Keratinocyte (primary cell): ENCODE measurements around the gene ZBTB9. TPM values are rescaled to one million over a fixed set of nuclear protein-coding genes. Genes with fewer than 3 reads are reported as not detected.

Experiments
- DNase-seq: peaks from one replicate; pipeline ENCODE4 v3.0.0-alpha.2; 2011; ENCODE audit warnings: low read depth, missing footprints, low spot score
- FAIRE-seq: peaks from 2 replicates; lab custom pipeline; 2011; peaks lifted over from hg19 to GRCh38; lab: Jason Lieb, UNC
- H2AFZ ChIP-seq: 2 replicates; pipeline ENCODE4 v1.6.0; 2012; ENCODE audit warnings: low read length, control low read depth, inconsistent platforms; ENCODE audit not compliant: control insufficient read depth
- H3K27ac ChIP-seq: 2 replicates; pipeline ENCODE4 v1.5.1; 2011; ENCODE audit warnings: low read length; ENCODE audit not compliant: control insufficient read depth, insufficient read depth
- H3K27me3 ChIP-seq: 3 replicates; pipeline ENCODE4 v1.6.0; 2011; ENCODE audit warnings: low read length; ENCODE audit not compliant: control insufficient read depth, insufficient read depth; ENCODE audit errors: extremely low read depth
- H3K36me3 ChIP-seq, 2 experiments: 2 replicates in 1 of 2; 3 replicates in 1 of 2; pipeline ENCODE4 v1.5.1; 2011; ENCODE audit warnings: low read length in 2 of 2, mild to moderate bottlenecking in 1 of 2; ENCODE audit not compliant: control insufficient read depth in 2 of 2, insufficient read depth in 2 of 2; ENCODE audit errors: extremely low read depth in 1 of 2
- H3K4me1 ChIP-seq: 3 replicates; pipeline ENCODE4 v1.5.1; 2011; ENCODE audit warnings: low read length; ENCODE audit not compliant: control insufficient read depth, insufficient read depth; ENCODE audit errors: extremely low read depth
- H3K4me2 ChIP-seq: 3 replicates; pipeline ENCODE4 v1.6.0; 2011; ENCODE audit warnings: low read depth, low read length; ENCODE audit not compliant: control insufficient read depth, insufficient read depth; ENCODE audit errors: extremely low read depth
- H3K4me3 ChIP-seq, 3 experiments: fragments of 200-600 bp in 1 of 3; sonication (generic) in 1 of 3; 2 replicates in 2 of 3; 3 replicates in 1 of 3; pipeline ENCODE4 v1.5.1; 2011 to 2016; ENCODE audit warnings: low read length in 3 of 3, mild to moderate bottlenecking in 3 of 3, control low read depth in 2 of 3, inconsistent platforms in 1 of 3, low read depth in 1 of 3, mixed read lengths in 1 of 3, mixed run types in 1 of 3, moderate library complexity in 1 of 3; ENCODE audit not compliant: control insufficient read depth in 2 of 3, insufficient read depth in 2 of 3; ENCODE audit errors: extremely low read depth in 1 of 3
- H3K79me2 ChIP-seq: 2 replicates; pipeline ENCODE4 v1.6.0; 2012; ENCODE audit warnings: low read length; ENCODE audit not compliant: control insufficient read depth, insufficient read depth
- H3K9ac ChIP-seq: 3 replicates; pipeline ENCODE4 v1.6.0; 2011; ENCODE audit warnings: low read length; ENCODE audit not compliant: control insufficient read depth, insufficient read depth; ENCODE audit errors: extremely low read depth
- H3K9me1 ChIP-seq: 3 replicates; pipeline ENCODE4 v1.6.0; 2011; ENCODE audit warnings: low read length; ENCODE audit not compliant: control insufficient read depth, insufficient read depth; ENCODE audit errors: extremely low read depth
- H3K9me3 ChIP-seq: 2 replicates; pipeline ENCODE4 v1.5.1; 2012; ENCODE audit warnings: low read depth, low read length; ENCODE audit not compliant: control insufficient read depth
- H4K20me1 ChIP-seq: 3 replicates; pipeline ENCODE4 v1.6.0; 2011; ENCODE audit warnings: low read length; ENCODE audit not compliant: control insufficient read depth, insufficient read depth; ENCODE audit errors: extremely low read depth
- CTCF ChIP-seq, 3 experiments: IDR thresholded peaks in 1 of 3; conservative IDR thresholded peaks in 1 of 3; optimal IDR thresholded peaks in 1 of 3; 2 replicates in 2 of 3; 3 replicates in 1 of 3; pipeline versions ENCODE3 to v1.5.1; 2011; ENCODE audit warnings: low read length in 3 of 3, mild to moderate bottlenecking in 3 of 3, moderate library complexity in 2 of 3, control low read depth in 1 of 3, inconsistent platforms in 1 of 3; ENCODE audit not compliant: insufficient read depth in 2 of 3; ENCODE audit errors: extremely low read depth in 1 of 3
- EZH2 ChIP-seq: IDR thresholded peaks from one replicate; pipeline ENCODE4 v1.6.1; 2012; ENCODE audit warnings: inconsistent platforms, mild to moderate bottlenecking, low read length, moderate library complexity
- dilution Hi-C: fragments of 300-500 bp; cut with MboI; formaldehyde crosslinking; loops from one replicate; pipeline ENCODE4 v1.7.0; 2020; ENCODE audit warnings: low sequenced_read_pairs; ENCODE audit not compliant: extremely low pct_ligation_motif_present
- polyA plus RNA-seq, 5 experiments: library from polyadenylated mRNA; depleted of rRNA in 3 of 5; stranded (reverse) in 3 of 5; stranded (forward) in 1 of 5; unstranded in 1 of 5; fragments of >200 nt; gene quantifications; 1 replicate in 1 of 5; 2 replicates in 3 of 5; 3 replicates in 1 of 5; pipeline versions ENCODE4 v1.2.1 to v1.2.3, GENCODE V29; 2011 to 2012; ENCODE audit warnings: missing spikeins in 2 of 5, low read depth in 1 of 5, low replicate concordance in 1 of 5

The ZBTB9 gene
- polyA plus RNA-seq, 1 donor (not counting 4 experiments of a cell fraction or from before 2014, with no cell fraction given), result 7.8 TPM

- Histone ChIP-seq H4K20me1 (peaks cover 5% of the 10 kb centered on the region), H3K9ac (peak within 1 kb of the TSS; percentile 81), H3K36me3 (peaks cover 12 to 20% of the 10 kb centered on the region in 2 experiments), H3K27me3 (no peaks in the 10 kb centered on the region), H3K27ac (peak within 1 kb of the TSS; percentile 93), H3K4me1 (peaks cover 30% of the 10 kb centered on the region), H3K79me2 (peaks cover 24% of the 10 kb centered on the region), H3K9me3 (no peaks in the 10 kb centered on the region), H2AFZ (no peak within 1 kb of the TSS), H3K9me1 (no peaks in the 10 kb centered on the region), H3K4me3 (no peak within 1 kb of the TSS), H3K4me2 (peak within 1 kb of the TSS; percentile 92)
- DNase-seq (no peak), FAIRE-seq (no peak)
- dilution Hi-C loops, result no loop called here
- TF ChIP-seq CTCF (optimal IDR thresholded peaks at IDR 0.05 in 1 of 3, IDR thresholded peaks at IDR 0.05 in 1 of 3, conservative IDR thresholded peaks at IDR 0.05 in 1 of 3; ENCODE audit: extremely low read depth in 1 of 3, insufficient read depth in 2 of 3, low read length in 3 of 3) (no peak), EZH2 (no peak)
Observed at GRCh38 chr6:33419580-33420490, 34.5 kb upstream of the ZBTB9 start, which contains the start of gene SYNGAP1. Gene SYNGAP1, plus strand, starts transcription at chr6:33420065. Its CDS starts 200 bp downstream, at chr6:33420265.

- H3K4me3 ChIP-seq, result no peak overlapping the region
- H3K79me2 ChIP-seq, result peaks cover 19% of the 10 kb centered on the region
Observed at GRCh38 chr6:33420491-33421343, 33.7 kb upstream of the ZBTB9 start.

More at GRCh38 chr6:33420491-33421343, 33.7 kb upstream of the ZBTB9 start:
- no peak for TF ChIP-seq EZH2
- no peak for TF ChIP-seq CTCF (optimal IDR thresholded peaks at IDR 0.05 in 1 of 3, IDR thresholded peaks at IDR 0.05 in 1 of 3, conservative IDR thresholded peaks at IDR 0.05 in 1 of 3; ENCODE audit: extremely low read depth in 1 of 3, insufficient read depth in 2 of 3, low read length in 3 of 3)
- FAIRE-seq, result no peak
- no peaks in the 10 kb centered on the region for H3K9me1 ChIP-seq
- dilution Hi-C loops, result no loop called here
- H3K4me2 ChIP-seq, result no peak overlapping the region
- H3K9me3 ChIP-seq, result no peaks in the 10 kb centered on the region
- H2AFZ ChIP-seq, result no peak overlapping the region
- H3K4me1 ChIP-seq, result peaks cover 33% of the 10 kb centered on the region
- no peak overlapping the region for H3K9ac ChIP-seq
- peaks cover 5 to 14% of the 10 kb centered on the region in 2 experiments for H3K36me3 ChIP-seq
- DNase-seq, result no peak
- H3K27me3 ChIP-seq, result no peaks in the 10 kb centered on the region
- peaks cover 5% of the 10 kb centered on the region for H4K20me1 ChIP-seq
- no peak overlapping the region for H3K27ac ChIP-seq
